IPS-20b (cell line): ENCODE measurements around the gene PXT1.

Source experiments
- H3K27ac ChIP-seq: one replicate; pipeline ENCODE4 v1.5.1; 2013; ENCODE audit warnings: low read length
- H3K27me3 ChIP-seq: 2 replicates; pipeline ENCODE4 v1.6.1; 2013; ENCODE audit warnings: mild to moderate bottlenecking, low read length, inconsistent platforms; ENCODE audit not compliant: insufficient read depth
- H3K36me3 ChIP-seq: 2 replicates; pipeline ENCODE4 v1.6.1; 2013; ENCODE audit warnings: low read depth, mild to moderate bottlenecking, inconsistent platforms, low read length, moderate library complexity; ENCODE audit not compliant: insufficient read depth
- H3K4me1 ChIP-seq: 2 replicates; pipeline ENCODE4 v1.6.1; 2013; ENCODE audit warnings: mild to moderate bottlenecking, control low read depth, inconsistent platforms, low read length, moderate library complexity; ENCODE audit not compliant: insufficient read depth
- H3K4me3 ChIP-seq: 2 replicates; pipeline ENCODE4 v1.5.1; 2013; ENCODE audit warnings: mild to moderate bottlenecking, low read length, inconsistent platforms
- H3K9ac ChIP-seq: 2 replicates; pipeline ENCODE4 v1.6.1; 2013; ENCODE audit warnings: low read depth, mild to moderate bottlenecking, inconsistent platforms, low read length, moderate library complexity
- H3K9me3 ChIP-seq: 2 replicates; pipeline ENCODE4 v1.6.1; 2013; ENCODE audit warnings: mild to moderate bottlenecking, low read depth, low read length, inconsistent platforms; ENCODE audit not compliant: insufficient read depth

Gene PXT1

DNA sequence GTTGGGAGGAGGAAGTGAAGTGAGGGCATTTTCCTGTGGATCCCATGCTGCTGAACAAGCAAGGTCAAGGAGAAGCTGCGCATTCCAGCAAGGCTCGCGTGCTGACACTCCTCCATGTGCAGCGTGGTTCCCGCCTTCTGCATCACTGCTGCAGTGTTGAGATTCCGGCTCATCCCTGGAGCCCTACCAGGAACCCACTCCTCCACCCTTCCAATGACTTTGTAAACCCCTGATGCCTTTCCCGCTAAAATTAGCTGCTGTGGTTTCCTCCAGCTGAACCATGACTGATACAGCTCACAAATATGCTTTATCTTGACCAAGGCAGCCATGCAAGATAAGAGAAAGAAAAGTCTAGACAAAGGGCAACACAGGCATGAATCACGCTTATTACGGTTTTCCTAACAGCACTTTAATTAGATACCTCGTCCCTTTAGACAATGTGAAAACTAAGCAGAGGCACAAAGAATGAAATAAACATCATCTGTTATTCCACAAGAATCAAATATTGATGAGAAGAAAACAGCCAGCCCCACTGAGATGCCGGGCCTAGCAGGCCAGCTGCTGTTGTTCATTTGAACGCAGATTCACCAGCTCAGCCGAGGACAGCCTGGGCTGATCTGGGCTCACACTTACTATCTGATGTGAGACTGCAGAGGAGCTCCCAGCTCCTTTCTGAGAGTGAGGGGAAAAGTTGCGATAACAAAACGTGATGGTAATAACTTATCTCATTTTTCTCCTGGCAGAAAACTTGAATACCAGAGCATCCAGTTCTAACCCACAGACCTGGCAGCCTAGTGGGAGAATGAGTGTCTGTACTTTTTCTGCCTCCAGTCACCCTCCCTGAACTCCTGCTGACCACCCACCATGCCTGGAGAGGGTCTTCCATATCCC lies 91.7 kb downstream of the PXT1 start:
- no peaks in the 10 kb centered on the region for H3K36me3 ChIP-seq
- H3K9me3 ChIP-seq = no peaks in the 10 kb centered on the region
- H3K9ac ChIP-seq = no peak overlapping the region
- no peak overlapping the region for H3K4me3 ChIP-seq
- no peak overlapping the region for H3K27ac ChIP-seq
- H3K4me1 ChIP-seq = no peaks in the 10 kb centered on the region
- H3K27me3 ChIP-seq = no peaks in the 10 kb centered on the region

DNA sequence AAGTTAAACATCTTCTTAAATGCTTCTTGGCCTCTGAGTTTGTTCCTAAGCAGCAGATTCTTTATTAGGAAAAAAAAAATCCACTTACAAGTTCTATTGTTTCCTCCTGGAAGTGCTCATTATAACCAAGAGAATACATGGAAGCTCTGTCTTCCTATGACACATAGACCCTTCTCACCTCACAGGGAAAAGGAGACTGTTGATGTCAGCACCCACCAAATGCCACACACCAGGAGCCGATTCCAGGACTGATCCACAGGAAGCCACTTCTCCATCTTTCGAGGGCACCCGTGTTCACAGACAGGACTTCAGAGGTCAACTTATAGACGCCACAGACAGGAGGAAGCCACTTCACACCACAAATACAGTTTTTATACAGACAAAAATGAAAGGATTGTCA lies 92.6 kb downstream of the PXT1 start:
- no peaks in the 10 kb centered on the region for H3K4me1 ChIP-seq
- H3K36me3 ChIP-seq = no peaks in the 10 kb centered on the region
- no peak overlapping the region for H3K9ac ChIP-seq
- H3K4me3 ChIP-seq = no peak overlapping the region
- no peaks in the 10 kb centered on the region for H3K9me3 ChIP-seq
- no peak overlapping the region for H3K27ac ChIP-seq
- no peaks in the 10 kb centered on the region for H3K27me3 ChIP-seq

DNA sequence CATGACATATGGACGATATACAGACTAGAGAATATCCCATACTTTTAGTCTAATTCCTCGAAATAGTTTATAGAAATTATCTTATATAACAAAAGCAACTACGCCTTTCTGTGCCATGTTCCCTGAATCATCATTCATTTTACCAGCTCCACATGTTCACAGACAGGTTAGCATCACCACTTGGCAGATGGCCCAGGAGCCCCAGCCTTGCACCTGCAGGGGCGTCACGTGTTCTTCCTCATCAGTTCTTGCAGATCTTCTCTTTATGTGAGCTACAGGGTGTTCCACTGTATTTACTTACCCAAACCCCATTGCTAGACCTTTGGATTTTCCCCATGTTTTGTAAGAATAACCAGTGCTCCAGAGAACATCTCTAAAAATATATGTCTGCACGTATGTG lies 93.4 kb downstream of the PXT1 start:
- H3K9me3 ChIP-seq = no peaks in the 10 kb centered on the region
- H3K4me1 ChIP-seq = no peaks in the 10 kb centered on the region
- no peak overlapping the region for H3K27ac ChIP-seq
- no peaks in the 10 kb centered on the region for H3K36me3 ChIP-seq
- no peaks in the 10 kb centered on the region for H3K27me3 ChIP-seq
- H3K4me3 ChIP-seq = no peak overlapping the region
- no peak overlapping the region for H3K9ac ChIP-seq

DNA sequence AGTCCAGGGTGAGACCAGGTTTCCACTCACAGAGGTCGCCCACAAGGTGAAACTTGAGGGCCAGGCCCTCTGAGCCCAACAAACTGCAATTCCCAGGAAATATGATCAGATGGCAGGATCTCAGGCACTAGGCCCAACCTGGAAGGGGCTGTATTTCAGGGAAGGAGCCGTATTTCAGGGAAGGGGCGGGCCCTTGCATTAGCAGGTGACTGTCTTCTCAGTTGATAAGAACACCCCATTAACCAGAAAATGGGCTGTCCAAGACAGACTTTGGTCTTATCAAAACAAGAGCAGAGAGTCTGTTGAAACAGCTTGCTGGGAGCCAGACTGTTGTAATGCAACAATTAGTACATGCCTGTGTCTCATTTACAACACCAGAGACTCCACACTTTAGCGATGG lies 95.0 kb downstream of the PXT1 start:
- no peak overlapping the region for H3K4me3 ChIP-seq
- H3K36me3 ChIP-seq = no peaks in the 10 kb centered on the region
- H3K27ac ChIP-seq = no peak overlapping the region
- no peaks in the 10 kb centered on the region for H3K4me1 ChIP-seq
- H3K27me3 ChIP-seq = no peaks in the 10 kb centered on the region
- H3K9me3 ChIP-seq = no peaks in the 10 kb centered on the region
- no peak overlapping the region for H3K9ac ChIP-seq

DNA sequence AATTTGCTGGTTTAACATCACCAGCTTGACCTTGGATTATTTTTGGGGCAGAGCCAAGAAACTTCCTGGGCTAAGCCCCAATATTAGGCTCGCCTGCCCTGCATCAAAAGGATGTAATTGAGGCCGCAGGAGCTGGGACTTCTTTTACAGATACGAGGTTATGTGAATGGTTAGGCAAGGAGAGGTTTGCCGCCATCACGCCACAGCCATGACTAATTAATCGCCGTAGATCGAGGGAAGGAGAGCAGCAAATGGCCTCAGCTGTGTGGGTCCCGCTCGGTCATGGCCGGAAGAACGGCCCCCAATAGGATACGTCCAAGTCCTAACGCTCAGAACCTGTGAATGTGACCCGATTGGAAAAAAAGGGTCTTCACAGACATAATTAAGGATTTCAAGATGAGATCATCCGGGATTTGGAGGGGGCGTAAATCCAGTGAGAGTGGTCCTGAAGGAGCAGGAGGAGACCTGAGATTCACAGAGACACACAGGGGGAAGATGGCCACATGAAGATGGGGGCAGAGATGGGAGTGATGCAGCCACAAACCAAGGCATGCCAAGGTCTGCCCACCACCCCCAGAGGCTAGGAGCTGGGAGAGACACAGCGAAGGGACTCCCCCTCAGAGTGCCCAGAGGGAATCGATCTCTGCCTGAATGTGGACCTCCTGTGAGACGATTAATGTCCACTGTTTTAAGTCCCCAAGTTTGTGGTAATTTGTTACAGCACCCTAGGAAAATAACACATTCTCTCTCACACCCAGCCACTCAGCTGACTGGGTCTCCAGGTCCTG lies 96.0 kb downstream of the PXT1 start:
- Histone ChIP-seq H3K9ac (no peak overlapping the region), H3K36me3 (no peaks in the 10 kb centered on the region), H3K27ac (no peak overlapping the region), H3K4me1 (no peaks in the 10 kb centered on the region), H3K27me3 (no peaks in the 10 kb centered on the region), H3K4me3 (no peak overlapping the region), H3K9me3 (no peaks in the 10 kb centered on the region)

DNA sequence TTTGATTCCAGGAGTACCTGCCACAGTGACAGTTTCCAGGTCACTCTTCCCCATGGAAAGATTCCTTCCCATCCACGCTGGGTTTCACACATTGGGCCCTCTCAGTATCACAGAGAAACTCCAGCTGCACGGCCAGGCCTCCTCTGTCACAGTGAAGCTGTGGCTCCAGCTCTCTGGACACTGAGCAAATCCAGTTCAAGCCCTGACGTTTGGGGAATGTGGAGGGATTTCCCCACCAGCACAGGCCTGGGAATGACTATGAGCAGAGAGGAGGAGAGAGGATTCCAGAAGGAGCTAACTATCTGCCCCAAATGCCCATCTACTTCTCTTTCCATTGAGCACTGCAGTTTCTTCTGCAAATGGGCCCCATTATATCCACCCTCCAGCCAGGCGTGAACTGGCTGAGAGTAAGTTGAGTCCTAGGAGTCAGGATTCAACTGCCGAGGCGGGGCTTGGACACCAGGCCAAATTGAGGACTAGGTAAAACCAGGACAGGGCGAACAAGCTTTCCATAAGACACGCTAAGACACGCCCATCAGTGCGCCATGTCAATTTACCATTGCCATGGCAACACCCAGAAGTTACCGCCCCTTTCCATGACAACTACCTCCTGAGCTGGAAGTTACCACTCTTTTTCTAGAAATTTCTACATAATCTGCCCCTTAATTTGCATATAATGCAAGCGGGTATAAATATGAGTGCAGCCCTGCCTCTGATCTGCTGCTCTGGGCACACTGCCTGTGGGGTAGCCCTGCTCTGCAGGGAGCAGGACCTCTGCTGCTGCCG lies 96.8 kb downstream of the PXT1 start:
- Histone ChIP-seq H3K4me3 (no peak overlapping the region), H3K9ac (no peak overlapping the region), H3K9me3 (no peaks in the 10 kb centered on the region), H3K36me3 (no peaks in the 10 kb centered on the region), H3K27ac (no peak overlapping the region), H3K4me1 (no peaks in the 10 kb centered on the region), H3K27me3 (peaks cover under 1% of the 10 kb centered on the region; the same call in 1 of the 2 replicates)

GRCh38 chr6:36343109-36343680 lies 99.5 kb downstream of the PXT1 start:
- Histone ChIP-seq H3K27me3 (peaks cover 21% of the 10 kb centered on the region), H3K4me3 (no peak overlapping the region), H3K27ac (no peak overlapping the region), H3K9ac (no peak overlapping the region), H3K36me3 (no peaks in the 10 kb centered on the region), H3K4me1 (no peaks in the 10 kb centered on the region), H3K9me3 (no peaks in the 10 kb centered on the region)

GRCh38 chr6:36340618-36341454 lies 101.8 kb downstream of the PXT1 start:
- Histone ChIP-seq H3K9me3 (no peaks in the 10 kb centered on the region), H3K27ac (no peak overlapping the region), H3K4me1 (no peaks in the 10 kb centered on the region), H3K9ac (no peak overlapping the region; the same call in 1 of the 2 replicates), H3K27me3 (peaks cover 21% of the 10 kb centered on the region), H3K4me3 (peak overlapping the region; percentile 57), H3K36me3 (no peaks in the 10 kb centered on the region)
